HG03175 (cell line): Measurements from ENCODE around the gene SCG3.
"Not testable (repeated sequence)": the region's sequence is repeated elsewhere in the genome, so short reads cannot be mapped to it uniquely, and the experiment has no call there.

ENCODE experiments used
- ATAC-seq: cut with Tn5 transposase; IDR thresholded peaks from one replicate; pipeline ENCODE4 v1.9.1; 2021; ENCODE audit warnings: mild to moderate bottlenecking, moderate library complexity; ENCODE audit not compliant: unreplicated experiment

SCG3 gene

GRCh38 chr15:51681303-51681963, at the start of gene SCG3:
TSS of gene SCG3 (plus strand) at chr15:51681503. CDS start at chr15:51681756, 253 bp downstream.
- ATAC-seq, result no peak

GRCh38 chr15:51634591-51635198, 46.6 kb upstream of the SCG3 start:
- no peak for ATAC-seq

- no peak for ATAC-seq
Measured at GRCh38 chr15:51641490-51642130, 39.7 kb upstream of the SCG3 start.

- no peak for ATAC-seq
Measured at GRCh38 chr15:51642696-51643095, 38.6 kb upstream of the SCG3 start.

GRCh38 chr15:51647128-51647562, 34.2 kb upstream of the SCG3 start:
- no peak for ATAC-seq

- ATAC-seq, result not testable (repeated sequence)
Measured at GRCh38 chr15:51648101-51648500, 33.2 kb upstream of the SCG3 start.

GRCh38 chr15:51648643-51649042, 32.7 kb upstream of the SCG3 start:
- not testable (repeated sequence) for ATAC-seq

- no peak for ATAC-seq
Measured at GRCh38 chr15:51649659-51650521, 31.4 kb upstream of the SCG3 start.

GRCh38 chr15:51652084-51652668, 29.1 kb upstream of the SCG3 start:
- no peak for ATAC-seq

- ATAC-seq, result not testable (repeated sequence)
Measured at GRCh38 chr15:51655401-51656057, 25.8 kb upstream of the SCG3 start.

- no peak for ATAC-seq
Measured at GRCh38 chr15:51658664-51659063, 22.6 kb upstream of the SCG3 start.

- no peak for ATAC-seq
Measured at GRCh38 chr15:51661072-51661471, 20.2 kb upstream of the SCG3 start.

- no peak for ATAC-seq
Measured at GRCh38 chr15:51667478-51667877, 13.8 kb upstream of the SCG3 start.

GRCh38 chr15:51668446-51668845, 12.9 kb upstream of the SCG3 start:
- no peak for ATAC-seq

- no peak for ATAC-seq
Measured at GRCh38 chr15:51669381-51669780, 11.9 kb upstream of the SCG3 start.

GRCh38 chr15:51672155-51672687, 9.1 kb upstream of the SCG3 start:
- ATAC-seq, result no peak

GRCh38 chr15:51672913-51673857, 8.1 kb upstream of the SCG3 start:
- no peak for ATAC-seq

GRCh38 chr15:51675234-51675633, 6.1 kb upstream of the SCG3 start:
- ATAC-seq, result no peak

GRCh38 chr15:51677021-51677420, 4.3 kb upstream of the SCG3 start:
- ATAC-seq, result no peak
